ENCODE measurements around the gene FGD5. TPM values are rescaled to one million over a fixed set of nuclear protein-coding genes. Genes with fewer than 3 reads are reported as not detected.
A peak's percentile ranks its signal among the peaks of the same experiment; 100 is the strongest.

FGD5 gene
- total RNA-seq, 1 donor from 2014 or later = 0.14 TPM

GRCh38 chr3:14795996-14796395, 22.8 kb upstream of the FGD5 start:
- Mint-ChIP-seq H3K27ac (no peak overlapping the region), H3K27me3 (peaks cover 20% of the 10 kb centered on the region), H3K4me1 (no peaks in the 10 kb centered on the region), H3K9me3 (no peaks in the 10 kb centered on the region), H3K4me3 (no peak overlapping the region), H3K36me3 (ENCODE audit: low read depth) (no peaks in the 10 kb centered on the region)
- intact Hi-C loops (cut with micrococcal nuclease) = no loop called here
- DNase-seq = no peak

GRCh38 chr3:14796403-14797077, 22.2 kb upstream of the FGD5 start:
- Mint-ChIP-seq H3K9me3 (no peaks in the 10 kb centered on the region), H3K27ac (no peak overlapping the region), H3K4me3 (no peak overlapping the region), H3K4me1 (no peaks in the 10 kb centered on the region), H3K27me3 (peaks cover 18% of the 10 kb centered on the region), H3K36me3 (ENCODE audit: low read depth) (no peaks in the 10 kb centered on the region)
- intact Hi-C loops (cut with micrococcal nuclease) = no loop called here
- no peak for DNase-seq

- peaks cover 20% of the 10 kb centered on the region for H3K27me3 Mint-ChIP-seq
- H3K4me1 Mint-ChIP-seq = no peaks in the 10 kb centered on the region
- no peak overlapping the region for H3K27ac Mint-ChIP-seq
- H3K36me3 Mint-ChIP-seq (ENCODE audit: low read depth) = no peaks in the 10 kb centered on the region
- H3K9me3 Mint-ChIP-seq = no peaks in the 10 kb centered on the region
- no peak for DNase-seq
- intact Hi-C loops (cut with micrococcal nuclease) = no loop called here
- no peak overlapping the region for H3K4me3 Mint-ChIP-seq
Measured at GRCh38 chr3:14797731-14798130, 21.0 kb upstream of the FGD5 start.

- Mint-ChIP-seq H3K27me3 (peaks cover 18% of the 10 kb centered on the region), H3K4me1 (no peaks in the 10 kb centered on the region), H3K27ac (no peak overlapping the region), H3K4me3 (no peak overlapping the region), H3K36me3 (ENCODE audit: low read depth) (no peaks in the 10 kb centered on the region), H3K9me3 (no peaks in the 10 kb centered on the region)
- intact Hi-C loops (cut with micrococcal nuclease) = no loop called here
- no peak for DNase-seq
Measured at GRCh38 chr3:14798231-14798630, 20.5 kb upstream of the FGD5 start.

GRCh38 chr3:14799146-14799545, 19.6 kb upstream of the FGD5 start:
- H3K27ac Mint-ChIP-seq = no peak overlapping the region
- peaks cover 18% of the 10 kb centered on the region for H3K27me3 Mint-ChIP-seq
- no peaks in the 10 kb centered on the region for H3K36me3 Mint-ChIP-seq (ENCODE audit: low read depth)
- DNase-seq = no peak
- peaks cover 4% of the 10 kb centered on the region for H3K4me1 Mint-ChIP-seq
- intact Hi-C loops (cut with micrococcal nuclease) = no loop called here
- H3K9me3 Mint-ChIP-seq = no peaks in the 10 kb centered on the region
- no peak overlapping the region for H3K4me3 Mint-ChIP-seq

GRCh38 chr3:14801031-14801430, 17.7 kb upstream of the FGD5 start:
- Mint-ChIP-seq H3K36me3 (ENCODE audit: low read depth) (no peaks in the 10 kb centered on the region), H3K4me1 (peaks cover 9% of the 10 kb centered on the region), H3K9me3 (no peaks in the 10 kb centered on the region), H3K4me3 (no peak overlapping the region), H3K27me3 (peaks cover 18% of the 10 kb centered on the region), H3K27ac (no peak overlapping the region)
- no peak for DNase-seq
- intact Hi-C loops (cut with micrococcal nuclease) = no loop called here

- H3K4me1 Mint-ChIP-seq = peaks cover 12% of the 10 kb centered on the region
- no peaks in the 10 kb centered on the region for H3K36me3 Mint-ChIP-seq (ENCODE audit: low read depth)
- DNase-seq = no peak
- H3K9me3 Mint-ChIP-seq = no peaks in the 10 kb centered on the region
- peaks cover 19% of the 10 kb centered on the region for H3K27me3 Mint-ChIP-seq
- intact Hi-C loops (cut with micrococcal nuclease) = no loop called here
- H3K27ac Mint-ChIP-seq = no peak overlapping the region
- no peak overlapping the region for H3K4me3 Mint-ChIP-seq
Measured at GRCh38 chr3:14801668-14802380, 16.9 kb upstream of the FGD5 start.

GRCh38 chr3:14802381-14802731, 16.4 kb upstream of the FGD5 start:
- no peak overlapping the region for H3K4me3 Mint-ChIP-seq
- no peak for DNase-seq
- H3K4me1 Mint-ChIP-seq = peaks cover 14% of the 10 kb centered on the region
- peaks cover 19% of the 10 kb centered on the region for H3K27me3 Mint-ChIP-seq
- H3K9me3 Mint-ChIP-seq = no peaks in the 10 kb centered on the region
- intact Hi-C loops (cut with micrococcal nuclease) = no loop called here
- no peak overlapping the region for H3K27ac Mint-ChIP-seq
- H3K36me3 Mint-ChIP-seq (ENCODE audit: low read depth) = no peaks in the 10 kb centered on the region

GRCh38 chr3:14803101-14803980, 15.4 kb upstream of the FGD5 start:
- no peaks in the 10 kb centered on the region for H3K9me3 Mint-ChIP-seq
- H3K27ac Mint-ChIP-seq = no peak overlapping the region
- no peak overlapping the region for H3K4me3 Mint-ChIP-seq
- H3K27me3 Mint-ChIP-seq = peaks cover 28% of the 10 kb centered on the region
- peaks cover 14% of the 10 kb centered on the region for H3K4me1 Mint-ChIP-seq
- intact Hi-C loops (cut with micrococcal nuclease) = no loop called here
- DNase-seq = no peak
- H3K36me3 Mint-ChIP-seq (ENCODE audit: low read depth) = no peaks in the 10 kb centered on the region

- Mint-ChIP-seq H3K4me1 (peaks cover 14% of the 10 kb centered on the region), H3K36me3 (ENCODE audit: low read depth) (no peaks in the 10 kb centered on the region), H3K4me3 (no peak overlapping the region), H3K27ac (no peak overlapping the region), H3K9me3 (no peaks in the 10 kb centered on the region), H3K27me3 (peaks cover 36% of the 10 kb centered on the region)
- intact Hi-C loops (cut with micrococcal nuclease) = no loop called here
- no peak for DNase-seq
Measured at GRCh38 chr3:14803981-14804834, 14.6 kb upstream of the FGD5 start.

GRCh38 chr3:14804835-14805780, 13.7 kb upstream of the FGD5 start:
- peak overlapping the region; percentile 3 for H3K4me3 Mint-ChIP-seq
- H3K27me3 Mint-ChIP-seq = peaks cover 42% of the 10 kb centered on the region
- H3K9me3 Mint-ChIP-seq = no peaks in the 10 kb centered on the region
- H3K4me1 Mint-ChIP-seq = peaks cover 14% of the 10 kb centered on the region
- no peaks in the 10 kb centered on the region for H3K36me3 Mint-ChIP-seq (ENCODE audit: low read depth)
- no peak overlapping the region for H3K27ac Mint-ChIP-seq
- intact Hi-C loops (cut with micrococcal nuclease) = no loop called here
- DNase-seq = no peak

GRCh38 chr3:14805961-14806537, 12.7 kb upstream of the FGD5 start:
- no peak overlapping the region for H3K4me3 Mint-ChIP-seq
- DNase-seq = no peak
- no peaks in the 10 kb centered on the region for H3K36me3 Mint-ChIP-seq (ENCODE audit: low read depth)
- peaks cover 45% of the 10 kb centered on the region for H3K27me3 Mint-ChIP-seq
- H3K4me1 Mint-ChIP-seq = peaks cover 15% of the 10 kb centered on the region
- intact Hi-C loops (cut with micrococcal nuclease) = no loop called here
- H3K9me3 Mint-ChIP-seq = no peaks in the 10 kb centered on the region
- H3K27ac Mint-ChIP-seq = no peak overlapping the region
